Choroid plexus epithelial cell (primary cell): ENCODE results near the gene VCL.
"Not testable (repeated sequence)": the region's sequence is repeated elsewhere in the genome, so short reads cannot be mapped to it uniquely, and the experiment has no call there.

Experiments
- DNase-seq: peaks from one replicate; pipeline ENCODE4 v3.0.0-alpha.2; 2010; ENCODE audit warnings: low read depth
- H3K4me3 ChIP-seq: 2 replicates; pipeline ENCODE4 v1.5.1; 2011; ENCODE audit warnings: low read depth, mild to moderate bottlenecking, control low read depth, low read length, moderate library complexity
- TF ChIP-seq, protein P1 (sequence below): conservative IDR thresholded peaks from 2 replicates; pipeline ENCODE4 v1.5.1; 2011; ENCODE audit warnings: low read depth, mild to moderate bottlenecking, control low read depth, inconsistent platforms, low read length, moderate library complexity

The VCL gene

GRCh38 chr10:73998623-73998928 is 660 bp downstream of the VCL start:
- no peak for DNase-seq
- peak overlapping the region; percentile 96 for H3K4me3 ChIP-seq
- TF ChIP-seq, protein P1, sequence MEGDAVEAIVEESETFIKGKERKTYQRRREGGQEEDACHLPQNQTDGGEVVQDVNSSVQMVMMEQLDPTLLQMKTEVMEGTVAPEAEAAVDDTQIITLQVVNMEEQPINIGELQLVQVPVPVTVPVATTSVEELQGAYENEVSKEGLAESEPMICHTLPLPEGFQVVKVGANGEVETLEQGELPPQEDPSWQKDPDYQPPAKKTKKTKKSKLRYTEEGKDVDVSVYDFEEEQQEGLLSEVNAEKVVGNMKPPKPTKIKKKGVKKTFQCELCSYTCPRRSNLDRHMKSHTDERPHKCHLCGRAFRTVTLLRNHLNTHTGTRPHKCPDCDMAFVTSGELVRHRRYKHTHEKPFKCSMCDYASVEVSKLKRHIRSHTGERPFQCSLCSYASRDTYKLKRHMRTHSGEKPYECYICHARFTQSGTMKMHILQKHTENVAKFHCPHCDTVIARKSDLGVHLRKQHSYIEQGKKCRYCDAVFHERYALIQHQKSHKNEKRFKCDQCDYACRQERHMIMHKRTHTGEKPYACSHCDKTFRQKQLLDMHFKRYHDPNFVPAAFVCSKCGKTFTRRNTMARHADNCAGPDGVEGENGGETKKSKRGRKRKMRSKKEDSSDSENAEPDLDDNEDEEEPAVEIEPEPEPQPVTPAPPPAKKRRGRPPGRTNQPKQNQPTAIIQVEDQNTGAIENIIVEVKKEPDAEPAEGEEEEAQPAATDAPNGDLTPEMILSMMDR: no peak

- peak; percentile 55 for DNase-seq
- TF ChIP-seq, protein P1: peak; percentile 51
- H3K4me3 ChIP-seq: peak overlapping the region; percentile 96
Measured at GRCh38 chr10:73998929-73999691, 1.2 kb downstream of the VCL start.

DNA sequence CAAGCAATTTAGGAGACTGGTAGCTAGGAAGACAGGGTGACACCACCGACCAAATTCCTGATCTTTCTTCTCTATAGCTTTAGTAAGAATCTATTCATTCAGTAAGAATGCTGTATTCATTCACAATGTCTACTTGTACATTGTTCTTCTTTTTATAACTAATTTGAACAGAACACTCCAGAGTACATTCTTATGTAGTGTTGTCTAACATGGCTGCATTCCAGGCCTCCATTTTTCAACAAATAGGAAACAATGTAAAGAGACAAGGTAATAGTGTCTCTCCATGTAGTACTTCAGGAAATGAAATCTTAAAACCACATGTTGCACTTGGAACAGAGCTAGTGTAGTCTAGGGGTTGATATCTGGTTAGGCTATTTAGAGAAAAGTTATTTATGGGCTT is 1.8 kb downstream of the VCL start:
- TF ChIP-seq, protein P1: no peak
- peak overlapping the region; percentile 96 for H3K4me3 ChIP-seq
- peak; percentile 64 for DNase-seq

GRCh38 chr10:74000244-74000643 is 2.3 kb downstream of the VCL start:
- DNase-seq: not testable (repeated sequence)
- peak overlapping the region; percentile 96 for H3K4me3 ChIP-seq

DNA sequence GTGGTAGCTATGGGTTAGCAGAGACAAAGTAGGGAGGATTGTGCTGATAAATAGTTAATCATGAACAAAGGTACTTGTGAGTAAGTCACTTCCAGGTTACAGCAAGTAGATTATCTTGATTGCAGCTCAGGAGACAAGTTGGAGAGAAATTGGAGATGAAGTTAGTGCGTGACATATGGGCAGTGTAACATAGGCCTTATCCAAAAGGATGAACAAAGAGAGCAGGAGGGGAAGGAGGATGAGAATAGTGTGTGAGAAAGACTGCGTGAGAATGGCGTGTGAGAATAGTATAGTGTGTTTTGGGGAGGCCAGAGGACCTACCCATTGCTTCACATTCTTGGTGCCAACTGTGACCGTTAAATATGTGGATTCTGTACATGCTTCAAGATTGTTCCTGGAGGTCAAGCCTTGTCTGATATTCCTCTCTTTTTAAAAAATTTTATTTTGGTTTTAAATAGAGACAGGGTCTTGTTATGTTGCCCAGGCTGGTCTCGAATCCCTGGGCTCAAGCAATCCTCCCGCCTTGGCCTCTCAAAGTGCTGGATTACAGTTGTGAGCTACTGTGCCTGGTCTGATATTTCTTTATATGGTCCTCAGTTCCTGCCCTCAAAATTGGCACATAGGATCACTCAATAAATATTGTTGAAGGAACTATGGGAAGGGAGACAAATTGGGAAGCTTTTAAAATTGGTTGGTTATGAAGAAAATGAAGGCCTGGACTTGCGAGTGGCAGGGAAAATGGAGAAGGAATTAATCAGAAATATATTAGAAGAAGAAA is 3.2 kb downstream of the VCL start:
- no peak for DNase-seq
- TF ChIP-seq, protein P1: no peak
- H3K4me3 ChIP-seq: peak overlapping the region; percentile 96

- H3K4me3 ChIP-seq: no peak overlapping the region
- DNase-seq: no peak
- TF ChIP-seq, protein P1: no peak
Measured at GRCh38 chr10:74006269-74006668, 8.4 kb downstream of the VCL start.

- TF ChIP-seq, protein P1: no peak
- peak; percentile 83 for DNase-seq
- no peak overlapping the region for H3K4me3 ChIP-seq
Measured at GRCh38 chr10:74008212-74008731, 10.4 kb downstream of the VCL start.
